Measurements from ENCODE around the gene XIRP1.

The XIRP1 gene

DNA sequence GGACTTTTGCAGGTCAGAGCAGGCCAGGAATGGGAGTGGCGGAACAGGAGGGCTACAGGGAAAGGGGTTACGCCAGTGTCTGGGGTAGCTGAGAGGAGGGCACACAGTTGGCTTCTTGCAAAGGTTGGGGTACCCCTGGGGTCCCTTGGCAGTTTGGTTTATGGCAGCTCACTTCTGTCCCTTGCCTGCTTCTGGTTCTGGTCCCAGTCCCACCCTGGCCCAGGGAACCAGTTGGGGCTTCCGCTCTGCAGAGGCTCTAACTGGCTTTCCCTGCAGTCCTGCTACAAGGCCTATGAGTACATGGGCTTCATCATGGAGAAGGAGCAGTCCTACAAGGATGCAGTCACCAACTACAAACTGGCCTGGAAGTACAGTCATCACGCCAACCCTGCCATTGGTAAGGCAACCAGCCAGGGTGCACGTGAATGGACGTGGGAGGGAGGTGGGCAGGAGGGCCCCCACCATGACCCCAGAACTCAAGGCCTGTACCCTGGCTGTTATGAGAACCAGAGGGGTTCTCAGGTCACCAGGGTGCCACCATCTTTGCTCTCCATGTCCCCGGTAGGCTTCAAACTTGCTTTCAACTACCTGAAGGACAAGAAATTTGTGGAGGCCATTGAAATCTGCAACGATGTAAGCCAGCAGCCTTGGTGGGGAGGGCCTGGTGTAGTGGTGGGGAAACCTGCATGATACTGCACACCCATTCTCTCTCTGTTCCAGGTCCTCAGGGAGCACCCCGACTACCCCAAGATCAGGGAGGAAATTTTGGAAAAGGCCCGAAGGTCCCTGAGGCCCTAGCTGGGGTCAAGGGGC lies 54.2 kb downstream of the XIRP1 start:
- peaks cover 23% of the 10 kb centered on the region; the same call in 1 of the 2 replicates for H3K36me3 ChIP-seq (ENCODE audit: insufficient read depth, low read length)
- peaks cover 20% of the 10 kb centered on the region for H3K4me1 ChIP-seq (ENCODE audit: insufficient read depth, low read length, poor library complexity, severe bottlenecking)
- no peak for TF ChIP-seq CTCF (conservative IDR thresholded peaks at IDR 0.05; ENCODE audit: low read length)
- TF ChIP-seq EZH2phosphoT487 (IDR thresholded peaks at IDR 0.05; ENCODE audit: borderline replicate concordance), result no peak
- no peaks in the 10 kb centered on the region for H4K20me1 ChIP-seq (ENCODE audit: insufficient read depth, low read length, poor library complexity, severe bottlenecking)
- no peak overlapping the region for H3K4me3 ChIP-seq (ENCODE audit: low read length, poor library complexity, severe bottlenecking)
- no peaks in the 10 kb centered on the region for H3K27me3 ChIP-seq (ENCODE audit: insufficient read depth, low read length, poor library complexity, severe bottlenecking)
- H3K9me3 ChIP-seq (ENCODE audit: insufficient read depth, low read depth, low read length), result no peaks in the 10 kb centered on the region
- no peak overlapping the region for H3K9ac ChIP-seq (ENCODE audit: low read depth, low read length, poor library complexity, severe bottlenecking)
- H3F3A ChIP-seq (ENCODE audit: low read depth), result no peaks in the 10 kb centered on the region
- no peak overlapping the region for H3K4me2 ChIP-seq (ENCODE audit: low read depth, low read length, poor library complexity, severe bottlenecking)
- no peaks in the 10 kb centered on the region for H3K9me2 ChIP-seq (replicated peaks; ENCODE audit: low read depth, low read length)
- no peaks in the 10 kb centered on the region for H3K79me2 ChIP-seq (ENCODE audit: insufficient read depth, low read length)
- H2AFZ ChIP-seq (ENCODE audit: low read length), result no peak overlapping the region

DNA sequence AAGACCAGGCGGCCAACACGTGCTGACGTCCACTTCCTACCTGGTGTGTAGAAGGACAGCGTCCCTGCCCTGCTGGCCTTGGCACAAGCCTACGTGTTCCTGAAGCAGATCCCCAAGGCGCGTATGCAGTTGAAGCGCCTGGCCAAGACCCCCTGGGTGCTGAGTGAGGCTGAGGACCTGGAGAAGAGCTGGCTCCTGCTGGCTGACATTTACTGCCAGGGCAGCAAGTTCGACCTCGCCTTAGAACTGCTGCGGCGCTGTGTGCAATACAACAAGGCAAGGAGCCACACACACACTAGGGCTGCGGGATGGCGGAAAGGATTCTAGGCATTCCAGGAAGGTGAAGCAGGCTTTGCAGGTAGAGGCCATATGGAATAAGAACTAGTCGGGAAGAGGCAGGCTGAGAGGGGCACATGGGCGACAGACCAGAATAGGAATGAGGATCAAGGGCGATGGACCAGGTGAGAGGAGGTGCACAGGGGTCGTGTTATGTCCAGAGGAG lies 54.9 kb downstream of the XIRP1 start:
- H3K27me3 ChIP-seq (ENCODE audit: insufficient read depth, low read length, poor library complexity, severe bottlenecking), result no peaks in the 10 kb centered on the region
- no peak overlapping the region for H3K4me2 ChIP-seq (ENCODE audit: low read depth, low read length, poor library complexity, severe bottlenecking)
- H3K9me3 ChIP-seq (ENCODE audit: insufficient read depth, low read depth, low read length), result no peaks in the 10 kb centered on the region
- peaks cover 16% of the 10 kb centered on the region; the same call in 1 of the 2 replicates for H3K36me3 ChIP-seq (ENCODE audit: insufficient read depth, low read length)
- no peaks in the 10 kb centered on the region for H3K9me2 ChIP-seq (replicated peaks; ENCODE audit: low read depth, low read length)
- H2AFZ ChIP-seq (ENCODE audit: low read length), result no peak overlapping the region
- H3K4me1 ChIP-seq (ENCODE audit: insufficient read depth, low read length, poor library complexity, severe bottlenecking), result peaks cover 19% of the 10 kb centered on the region
- TF ChIP-seq CTCF (conservative IDR thresholded peaks at IDR 0.05; ENCODE audit: low read length) (no peak), EZH2phosphoT487 (IDR thresholded peaks at IDR 0.05; ENCODE audit: borderline replicate concordance) (no peak)
- no peaks in the 10 kb centered on the region for H3K79me2 ChIP-seq (ENCODE audit: insufficient read depth, low read length)
- H3F3A ChIP-seq (ENCODE audit: low read depth), result no peaks in the 10 kb centered on the region
- H3K9ac ChIP-seq (ENCODE audit: low read depth, low read length, poor library complexity, severe bottlenecking), result no peak overlapping the region
- H4K20me1 ChIP-seq (ENCODE audit: insufficient read depth, low read length, poor library complexity, severe bottlenecking), result no peaks in the 10 kb centered on the region
- H3K4me3 ChIP-seq (ENCODE audit: low read length, poor library complexity, severe bottlenecking), result no peak overlapping the region

GRCh38 chr3:39136533-39137434 lies 55.6 kb downstream of the XIRP1 start:
- H3F3A ChIP-seq (ENCODE audit: low read depth), result no peaks in the 10 kb centered on the region
- H3K79me2 ChIP-seq (ENCODE audit: insufficient read depth, low read length), result no peaks in the 10 kb centered on the region
- H3K36me3 ChIP-seq (ENCODE audit: insufficient read depth, low read length), result peaks cover 9% of the 10 kb centered on the region; the same call in 1 of the 2 replicates
- no peak overlapping the region for H3K4me3 ChIP-seq (ENCODE audit: low read length, poor library complexity, severe bottlenecking)
- TF ChIP-seq CTCF (conservative IDR thresholded peaks at IDR 0.05; ENCODE audit: low read length) (no peak), EZH2phosphoT487 (IDR thresholded peaks at IDR 0.05; ENCODE audit: borderline replicate concordance) (no peak)
- H2AFZ ChIP-seq (ENCODE audit: low read length), result no peak overlapping the region
- no peak overlapping the region for H3K4me2 ChIP-seq (ENCODE audit: low read depth, low read length, poor library complexity, severe bottlenecking)
- H3K9me2 ChIP-seq (replicated peaks; ENCODE audit: low read depth, low read length), result no peaks in the 10 kb centered on the region
- H4K20me1 ChIP-seq (ENCODE audit: insufficient read depth, low read length, poor library complexity, severe bottlenecking), result no peaks in the 10 kb centered on the region
- no peaks in the 10 kb centered on the region for H3K9me3 ChIP-seq (ENCODE audit: insufficient read depth, low read depth, low read length)
- H3K4me1 ChIP-seq (ENCODE audit: insufficient read depth, low read length, poor library complexity, severe bottlenecking), result peaks cover 13% of the 10 kb centered on the region
- H3K9ac ChIP-seq (ENCODE audit: low read depth, low read length, poor library complexity, severe bottlenecking), result no peak overlapping the region
- H3K27me3 ChIP-seq (ENCODE audit: insufficient read depth, low read length, poor library complexity, severe bottlenecking), result no peaks in the 10 kb centered on the region

All from Loucy (cell line).